ELF-1 (cell line): ENCODE data around the gene HOXD13.

Source experiments
- DNase-seq: peaks from one replicate; pipeline ENCODE4 v3.0.0-alpha.2; 2016; ENCODE audit warnings: low read depth, low spot score

HOXD13 gene

DNA sequence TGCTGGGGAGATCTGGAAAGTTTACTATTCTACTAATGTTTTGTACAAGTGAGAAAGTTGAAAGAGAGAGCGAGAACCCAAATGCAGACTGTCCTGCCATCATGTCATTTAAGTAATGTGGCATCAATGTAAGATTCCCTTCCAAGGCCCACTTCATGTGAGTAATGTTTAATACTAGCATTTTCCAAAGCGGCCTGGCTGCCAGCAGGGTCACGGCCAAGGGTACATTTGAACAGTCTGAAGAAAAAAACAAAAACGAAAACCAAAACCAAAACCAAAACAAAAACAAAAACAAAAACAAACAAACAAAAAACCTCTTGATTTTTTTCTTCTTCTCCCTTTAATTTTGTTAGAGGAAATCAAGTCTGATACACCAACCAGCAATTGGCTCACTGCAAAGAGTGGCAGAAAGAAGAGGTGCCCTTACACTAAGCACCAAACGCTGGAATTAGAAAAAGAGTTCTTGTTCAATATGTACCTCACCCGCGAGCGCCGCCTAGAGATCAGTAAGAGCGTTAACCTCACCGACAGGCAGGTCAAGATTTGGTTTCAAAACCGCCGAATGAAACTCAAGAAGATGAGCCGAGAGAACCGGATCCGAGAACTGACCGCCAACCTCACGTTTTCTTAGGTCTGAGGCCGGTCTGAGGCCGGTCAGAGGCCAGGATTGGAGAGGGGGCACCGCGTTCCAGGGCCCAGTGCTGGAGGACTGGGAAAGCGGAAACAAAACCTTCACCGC, 26.2 kb downstream of the HOXD13 start:
- no peak for DNase-seq

DNA sequence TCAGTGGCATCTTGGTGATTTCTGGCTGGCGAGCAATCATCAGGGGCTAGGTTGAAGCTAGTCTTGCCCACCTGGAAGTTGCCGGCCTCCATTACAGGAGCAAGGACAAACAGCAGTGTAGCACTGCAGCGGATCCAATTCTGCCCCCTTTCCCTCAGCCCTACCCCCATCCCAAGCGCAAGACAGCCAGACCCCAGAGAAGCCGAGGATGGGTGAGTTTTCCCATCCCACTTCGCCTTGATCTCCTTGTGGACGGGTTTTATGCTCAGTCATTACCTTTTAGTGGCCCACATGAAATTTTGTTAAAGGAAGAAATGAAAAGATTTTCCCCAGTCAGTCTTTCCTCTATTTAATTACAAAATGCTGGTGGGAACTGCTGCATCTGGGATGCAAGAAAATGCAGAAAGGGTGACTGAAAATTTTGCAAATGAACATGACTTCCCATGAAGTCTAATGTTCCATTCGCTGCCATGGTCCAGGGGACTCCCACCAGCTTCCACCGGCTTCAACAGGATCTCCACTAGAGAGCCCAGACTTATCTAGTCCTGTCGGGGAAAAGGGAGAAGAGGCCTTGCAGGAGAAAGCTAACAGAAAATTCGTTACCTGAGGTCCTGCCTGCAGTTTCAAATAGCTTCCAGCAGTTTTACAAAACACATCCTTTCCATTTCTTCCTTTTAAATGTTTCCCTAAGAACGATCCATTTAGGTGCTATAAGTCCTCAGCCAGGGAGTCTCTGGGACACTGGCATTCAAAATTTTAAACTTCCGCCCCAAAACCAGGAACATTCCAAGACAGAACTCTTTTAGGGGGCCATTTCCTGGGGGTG, 28.1 kb downstream of the HOXD13 start:
- DNase-seq = no peak

DNA sequence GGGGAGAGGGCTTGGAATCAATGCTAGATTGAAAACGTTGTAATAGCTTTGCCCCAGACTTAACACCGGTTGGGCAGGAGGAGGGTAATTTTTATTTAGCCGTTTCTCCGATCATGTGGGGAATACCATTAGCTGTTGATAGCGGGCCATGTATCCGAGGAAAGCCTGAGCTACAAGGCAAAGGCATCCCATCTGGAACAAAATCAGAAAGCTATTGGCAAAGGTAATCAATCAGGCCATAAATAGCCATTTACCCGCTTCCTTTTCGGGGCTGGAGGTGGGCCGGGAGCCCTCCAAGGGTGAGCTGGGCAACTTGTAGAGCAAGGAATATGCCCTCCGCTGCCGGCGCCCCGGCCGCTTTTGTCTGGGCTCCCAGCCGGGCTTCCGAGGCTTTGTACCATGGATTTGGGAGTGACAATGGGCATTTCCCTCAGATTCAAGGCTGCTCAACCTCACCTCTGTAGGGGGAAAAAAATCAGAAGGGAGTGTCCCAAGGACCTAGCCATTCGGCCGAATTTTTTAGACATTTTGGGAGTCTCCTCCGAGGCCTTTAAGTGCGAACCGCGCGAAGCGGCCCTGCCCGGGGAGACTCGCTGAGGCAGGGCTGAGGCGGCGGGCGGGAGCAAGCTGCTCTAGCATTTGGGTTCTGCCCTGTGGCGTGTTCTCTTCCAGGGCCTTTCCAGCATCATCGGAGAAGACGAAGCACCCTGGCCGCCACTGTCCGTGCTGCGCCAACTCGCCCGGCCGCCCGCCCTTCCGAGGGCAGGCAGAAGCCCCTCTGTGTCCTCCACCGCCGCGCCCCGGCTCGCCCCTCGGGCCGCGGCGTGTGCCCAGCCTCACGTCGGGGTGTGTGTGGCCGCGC, 28.9 kb downstream of the HOXD13 start:
- peak; percentile 42 for DNase-seq

DNA sequence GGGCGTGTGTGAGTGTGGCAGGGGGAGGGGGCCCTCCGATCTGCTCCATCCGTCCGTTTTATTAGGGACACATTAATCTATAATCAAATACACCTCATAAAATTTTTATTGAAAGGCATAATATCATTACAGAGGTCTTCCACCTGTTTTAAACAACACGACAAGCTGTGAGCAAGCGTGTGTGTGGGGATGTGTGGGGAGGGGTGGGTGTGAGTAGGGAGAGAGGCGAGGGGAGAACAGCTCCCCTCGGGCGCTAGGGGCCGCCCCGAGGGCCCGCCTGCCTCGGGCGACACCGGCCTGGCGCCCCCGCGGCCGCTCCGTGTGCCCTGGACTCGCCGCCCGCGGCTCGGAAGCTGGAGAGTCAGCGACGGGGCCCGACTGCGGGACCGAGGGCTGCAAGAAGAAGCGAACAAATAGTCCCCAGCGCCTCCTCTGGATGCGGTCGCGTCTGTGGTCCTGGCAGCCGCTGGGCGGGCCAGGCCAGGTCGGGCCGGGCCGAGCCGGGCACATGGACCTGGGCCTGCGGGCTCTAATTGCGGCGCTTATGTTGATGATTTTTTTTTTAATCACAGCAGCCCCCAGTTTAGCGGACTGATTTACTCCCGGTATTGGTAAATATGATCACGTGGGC, 29.6 kb downstream of the HOXD13 start:
- peak; percentile 61 for DNase-seq

DNA sequence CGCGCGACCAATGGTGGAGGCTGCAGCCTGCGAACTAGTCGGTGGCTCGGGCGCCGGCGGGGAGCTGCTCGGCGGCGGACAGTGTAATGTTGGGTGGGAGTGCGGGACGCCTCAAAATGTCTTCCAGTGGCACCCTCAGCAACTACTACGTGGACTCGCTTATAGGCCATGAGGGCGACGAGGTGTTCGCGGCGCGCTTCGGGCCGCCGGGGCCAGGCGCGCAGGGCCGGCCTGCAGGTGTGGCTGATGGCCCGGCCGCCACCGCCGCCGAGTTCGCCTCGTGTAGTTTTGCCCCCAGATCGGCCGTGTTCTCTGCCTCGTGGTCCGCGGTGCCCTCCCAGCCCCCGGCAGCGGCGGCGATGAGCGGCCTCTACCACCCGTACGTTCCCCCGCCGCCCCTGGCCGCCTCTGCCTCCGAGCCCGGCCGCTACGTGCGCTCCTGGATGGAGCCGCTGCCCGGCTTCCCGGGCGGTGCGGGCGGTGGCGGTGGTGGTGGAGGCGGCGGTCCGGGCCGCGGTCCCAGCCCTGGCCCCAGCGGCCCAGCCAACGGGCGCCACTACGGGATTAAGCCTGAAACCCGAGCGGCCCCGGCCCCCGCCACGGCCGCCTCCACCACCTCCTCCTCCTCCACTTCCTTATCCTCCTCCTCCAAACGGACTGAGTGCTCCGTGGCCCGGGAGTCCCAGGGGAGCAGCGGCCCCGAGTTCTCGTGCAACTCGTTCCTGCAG, 30.3 kb downstream of the HOXD13 start, which contains the start of gene HOXD9:
TSS of gene HOXD9 (plus strand) at position 37 of the 728 bp plus-strand sequence. CDS start at position 87, 50 bp downstream.
- DNase-seq = peak; percentile 72

DNA sequence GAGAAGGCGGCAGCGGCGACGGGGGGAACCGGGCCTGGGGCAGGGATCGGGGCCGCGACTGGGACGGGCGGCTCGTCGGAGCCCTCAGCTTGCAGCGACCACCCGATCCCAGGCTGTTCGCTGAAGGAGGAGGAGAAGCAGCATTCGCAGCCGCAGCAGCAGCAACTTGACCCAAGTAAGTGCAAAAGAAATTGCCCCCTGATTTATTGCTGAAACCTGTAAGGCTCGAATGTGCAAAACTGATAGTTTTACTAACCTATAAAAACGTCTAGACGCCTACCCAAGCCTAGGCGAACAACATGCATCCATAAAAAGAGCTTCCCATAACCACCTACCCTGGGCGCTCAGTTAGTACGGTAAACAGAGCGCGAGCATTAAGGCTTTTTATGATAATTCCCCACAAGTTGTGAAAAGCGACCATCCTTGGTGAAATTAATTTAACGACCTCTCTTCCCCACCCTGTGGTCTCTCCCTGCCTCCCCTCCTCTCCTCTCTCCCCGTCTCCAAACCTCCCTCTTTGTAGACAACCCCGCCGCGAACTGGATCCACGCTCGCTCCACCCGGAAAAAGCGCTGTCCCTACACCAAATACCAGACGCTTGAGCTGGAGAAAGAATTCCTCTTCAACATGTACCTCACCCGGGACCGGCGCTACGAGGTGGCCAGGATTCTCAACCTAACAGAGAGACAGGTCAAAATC, 31.0 kb downstream of the HOXD13 start:
- peak; percentile 13 for DNase-seq

DNA sequence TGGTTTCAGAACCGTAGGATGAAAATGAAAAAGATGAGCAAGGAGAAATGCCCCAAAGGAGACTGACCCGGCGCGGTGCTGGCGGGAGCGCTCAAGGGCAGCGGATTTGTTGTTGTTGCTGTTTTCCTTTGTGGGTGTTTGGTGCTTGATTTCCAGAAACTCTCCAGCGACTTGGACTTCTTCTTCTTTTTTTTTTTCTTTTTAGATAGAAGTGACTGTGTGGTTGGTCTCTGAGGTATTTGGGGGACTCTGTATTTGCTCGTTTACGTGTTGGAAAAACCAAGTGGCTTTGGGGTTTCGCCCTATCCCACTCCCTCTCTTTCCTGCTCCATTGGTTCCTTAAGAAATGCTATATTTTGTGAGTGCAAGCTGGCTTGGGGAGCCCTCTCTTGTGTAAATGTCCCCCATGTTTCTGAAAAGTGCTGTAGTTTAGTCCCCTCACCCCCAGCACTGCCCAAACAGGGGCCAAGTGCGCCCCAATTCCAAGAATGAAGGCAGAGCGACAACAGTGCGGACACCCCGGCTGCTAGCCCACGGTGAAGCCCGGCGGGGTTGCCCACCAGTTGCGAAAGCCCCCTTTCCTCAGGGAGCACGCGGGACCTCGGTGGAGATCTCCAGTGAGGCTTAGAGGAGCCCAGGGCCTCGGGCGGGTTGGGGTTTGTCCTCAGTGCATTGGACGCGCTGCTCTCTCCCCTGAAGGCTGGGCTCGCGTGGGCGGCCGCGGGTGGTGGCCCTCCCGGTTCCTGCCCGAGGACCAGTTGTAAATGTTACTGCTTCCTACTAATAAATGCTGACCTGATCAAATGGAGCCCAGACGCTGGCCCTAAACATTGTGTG, 31.8 kb downstream of the HOXD13 start:
- DNase-seq = peak; percentile 5

DNA sequence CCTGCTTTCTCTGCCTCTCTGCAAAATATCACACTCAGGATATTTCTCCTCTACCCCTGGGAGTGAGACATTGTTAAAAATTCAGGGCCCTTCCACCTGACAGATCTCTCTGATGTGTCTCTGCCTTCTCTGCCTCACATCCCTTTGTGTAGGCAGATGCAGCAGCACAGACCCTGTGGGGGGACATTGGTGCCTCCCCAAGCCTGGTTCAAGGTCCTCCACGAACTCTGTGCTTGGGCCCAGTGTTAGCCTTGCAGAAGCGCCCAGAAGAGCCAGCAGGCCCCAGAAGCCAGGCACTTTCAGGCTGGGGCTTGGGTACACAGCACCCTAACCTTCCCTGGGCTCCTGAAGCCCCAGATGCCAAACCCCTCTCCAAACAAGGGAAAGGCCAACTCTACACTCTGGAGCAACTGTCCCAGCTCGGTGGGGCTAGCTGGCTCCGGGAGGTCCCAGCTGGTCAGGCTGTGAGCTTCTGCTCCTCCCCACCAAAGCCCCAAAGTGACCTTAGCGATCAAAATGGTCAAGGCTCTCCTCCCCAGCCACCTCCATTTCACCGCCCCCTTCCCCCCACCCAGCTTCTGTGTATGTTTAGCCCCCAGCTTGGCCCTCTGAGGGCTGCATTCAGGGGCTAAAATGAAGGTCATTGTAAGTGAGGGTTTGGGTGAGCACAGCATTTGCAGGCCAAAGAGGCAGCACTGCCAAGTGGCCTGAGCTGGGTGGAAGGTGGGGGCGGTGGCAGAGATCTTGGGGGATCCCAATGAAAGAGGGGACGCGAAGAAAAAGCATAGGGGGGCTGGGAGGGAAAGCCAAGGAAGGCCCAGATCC, 32.6 kb downstream of the HOXD13 start:
- DNase-seq = no peak

DNA sequence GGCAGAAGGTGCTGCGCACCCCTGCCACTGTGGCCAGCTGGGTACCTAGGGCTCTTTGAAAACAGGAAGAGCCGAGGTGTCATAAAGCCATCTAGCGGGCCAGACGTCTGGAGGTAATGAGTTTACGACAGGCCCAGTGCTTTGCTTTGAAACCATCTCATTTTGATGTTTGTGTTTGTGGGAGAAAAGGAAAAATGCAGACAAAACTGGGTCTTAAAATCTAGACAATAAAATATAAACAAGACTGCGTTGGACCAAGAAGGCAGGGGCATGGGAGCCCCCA, 33.2 kb downstream of the HOXD13 start:
- peak; percentile 17 for DNase-seq

DNA sequence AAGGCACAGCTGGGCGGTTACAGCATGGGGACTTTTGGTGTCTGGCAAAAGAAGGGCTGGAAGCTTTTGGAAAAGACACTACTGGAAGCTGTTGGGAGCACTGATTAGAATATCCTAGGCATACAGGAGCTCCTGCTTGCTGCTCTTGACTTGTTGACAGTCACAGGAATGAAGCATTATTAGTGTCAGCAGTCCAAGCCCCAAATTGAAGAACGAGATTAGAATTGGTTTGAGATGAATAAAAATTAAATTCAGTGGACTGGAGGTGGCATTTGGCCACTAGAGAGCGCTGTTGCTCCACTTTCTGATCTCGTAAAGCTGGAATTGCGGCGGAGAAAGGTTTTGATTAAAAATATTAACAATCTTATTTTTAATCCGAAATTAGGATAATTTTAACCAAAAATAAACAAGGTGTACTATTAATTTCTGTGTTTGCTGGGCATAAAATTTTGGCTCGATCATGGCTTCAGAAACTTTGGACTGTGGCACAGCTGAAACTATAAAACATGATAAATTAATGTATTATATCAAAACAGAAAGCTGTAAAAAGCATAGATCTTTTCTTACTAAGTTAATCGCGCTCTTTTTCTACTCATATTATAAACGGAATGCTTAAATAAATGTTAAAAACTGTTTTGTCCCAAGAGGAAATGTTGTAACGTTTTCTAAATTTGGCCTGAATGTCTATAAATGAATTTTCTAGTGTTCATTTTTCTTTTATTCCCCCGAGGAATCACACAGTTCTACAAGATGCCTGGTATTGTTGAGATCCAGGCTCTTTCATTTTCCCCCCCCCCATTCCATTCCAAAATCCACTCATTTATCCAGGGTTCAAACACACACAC, 34.6 kb downstream of the HOXD13 start:
- peak; percentile 53 for DNase-seq

DNA sequence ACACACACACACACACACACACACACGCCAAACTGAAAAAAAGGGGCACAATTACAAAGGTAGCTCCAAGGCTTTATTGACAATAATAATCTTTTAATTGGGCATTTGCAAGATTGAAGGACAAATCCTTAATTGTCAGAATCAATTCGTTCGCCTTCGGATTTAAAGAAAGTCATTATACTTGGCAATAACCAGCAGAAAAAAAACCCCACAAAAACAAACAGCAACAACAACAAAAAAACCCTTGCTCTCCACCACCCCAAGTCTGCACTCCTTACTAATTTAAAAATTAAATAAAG, 35.2 kb downstream of the HOXD13 start:
- no peak for DNase-seq

DNA sequence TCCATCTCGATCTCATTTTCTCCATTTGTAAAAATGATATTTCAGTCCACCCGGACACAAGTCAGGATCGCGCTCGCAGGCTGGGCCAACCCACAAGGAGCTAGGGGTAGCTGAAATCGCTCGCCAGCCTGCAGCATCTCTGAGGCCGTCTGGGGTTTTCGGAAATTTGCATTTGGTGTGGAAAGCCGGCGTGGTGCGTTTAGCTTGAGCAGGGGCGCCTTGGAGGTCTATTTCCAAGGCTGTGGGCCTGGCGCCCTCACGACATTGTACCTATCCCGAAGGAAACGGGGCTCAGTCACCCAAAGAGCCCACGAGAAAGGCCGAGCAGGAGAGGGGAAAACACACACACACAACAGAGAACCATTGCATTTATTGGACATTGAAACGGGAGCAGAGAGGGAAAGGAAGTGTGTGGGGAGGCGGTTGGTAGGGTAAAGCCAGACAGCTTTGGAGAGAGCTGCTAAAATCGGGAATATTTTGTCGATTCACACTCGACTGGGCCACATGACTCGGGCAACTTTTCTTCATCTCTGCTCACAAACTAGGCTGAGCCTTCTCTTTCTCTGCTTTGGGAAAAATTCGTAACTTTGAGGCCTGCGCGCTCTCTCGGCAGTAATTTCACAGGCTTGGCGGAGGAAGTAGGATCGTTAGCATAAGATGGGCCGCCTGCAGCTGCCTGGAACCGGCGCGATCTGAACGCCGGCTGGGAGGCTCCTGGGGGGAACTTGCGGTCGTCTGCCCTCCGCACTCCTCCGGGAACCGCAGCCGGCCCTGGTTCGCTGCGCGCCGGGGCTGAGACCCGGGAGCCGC, 35.9 kb downstream of the HOXD13 start:
- DNase-seq = peak; percentile 81

DNA sequence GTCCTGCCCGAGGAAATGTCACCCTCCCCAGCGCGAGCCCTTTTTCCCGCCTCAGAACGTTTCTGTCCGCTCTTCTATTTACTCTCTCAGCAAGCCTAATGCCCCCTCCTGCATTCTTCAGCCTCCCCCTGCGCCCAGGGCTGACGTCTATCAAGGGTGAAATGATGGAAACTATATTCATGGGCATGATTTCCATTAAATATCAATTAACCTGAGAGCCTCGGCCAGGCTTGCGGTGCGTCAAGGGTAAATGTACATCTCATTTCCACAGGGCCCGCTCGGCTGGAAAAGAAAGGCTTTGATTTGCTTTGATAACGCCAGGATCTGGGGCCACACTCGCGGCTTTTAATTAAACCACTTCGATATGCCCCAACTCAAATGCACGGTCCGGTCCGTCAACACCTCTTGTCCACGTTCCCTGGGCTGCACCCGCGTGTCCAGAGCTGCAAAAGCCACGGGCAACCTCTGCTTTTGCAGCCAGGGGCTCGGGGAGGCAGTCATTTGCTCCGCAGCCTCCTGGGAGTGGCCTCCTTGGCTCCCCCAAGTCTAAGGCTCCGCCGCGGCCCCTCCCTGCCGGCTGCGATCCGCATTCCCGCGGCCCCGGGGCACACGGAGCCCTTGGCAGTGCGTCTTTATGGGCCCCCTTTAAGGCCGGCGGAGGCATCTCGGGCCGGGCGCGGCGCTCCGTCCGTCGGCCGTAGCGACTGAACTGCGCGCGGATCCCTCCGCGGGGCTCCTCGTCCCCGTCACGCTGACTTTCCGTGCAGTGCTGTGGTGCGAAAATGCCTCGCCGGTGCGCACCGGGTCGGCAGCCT, 36.7 kb downstream of the HOXD13 start, which contains the start of gene HOXD8:
TSS of gene HOXD8 (plus strand) at position 724 of the 815 bp plus-strand sequence. CDS start 662 bp downstream, outside the sequence.
- peak; percentile 65 for DNase-seq

DNA sequence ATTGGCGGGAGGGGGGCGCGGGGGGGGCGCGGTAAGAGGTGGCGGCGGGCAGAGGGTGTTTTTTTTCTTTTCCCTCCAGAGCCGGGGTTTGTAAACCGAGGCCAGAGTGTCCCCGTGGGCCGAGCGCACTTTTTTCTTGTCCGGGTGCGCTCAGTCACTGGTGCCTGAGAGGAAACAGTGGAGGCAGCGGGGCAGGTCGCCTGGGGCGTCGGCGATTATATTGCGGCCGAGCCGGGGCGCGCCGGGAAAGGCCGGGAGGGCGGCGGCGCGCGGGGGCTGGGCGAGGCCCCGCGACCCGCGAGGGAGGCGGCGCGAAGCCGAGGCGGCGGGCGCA, 37.3 kb downstream of the HOXD13 start:
- DNase-seq = no peak

DNA sequence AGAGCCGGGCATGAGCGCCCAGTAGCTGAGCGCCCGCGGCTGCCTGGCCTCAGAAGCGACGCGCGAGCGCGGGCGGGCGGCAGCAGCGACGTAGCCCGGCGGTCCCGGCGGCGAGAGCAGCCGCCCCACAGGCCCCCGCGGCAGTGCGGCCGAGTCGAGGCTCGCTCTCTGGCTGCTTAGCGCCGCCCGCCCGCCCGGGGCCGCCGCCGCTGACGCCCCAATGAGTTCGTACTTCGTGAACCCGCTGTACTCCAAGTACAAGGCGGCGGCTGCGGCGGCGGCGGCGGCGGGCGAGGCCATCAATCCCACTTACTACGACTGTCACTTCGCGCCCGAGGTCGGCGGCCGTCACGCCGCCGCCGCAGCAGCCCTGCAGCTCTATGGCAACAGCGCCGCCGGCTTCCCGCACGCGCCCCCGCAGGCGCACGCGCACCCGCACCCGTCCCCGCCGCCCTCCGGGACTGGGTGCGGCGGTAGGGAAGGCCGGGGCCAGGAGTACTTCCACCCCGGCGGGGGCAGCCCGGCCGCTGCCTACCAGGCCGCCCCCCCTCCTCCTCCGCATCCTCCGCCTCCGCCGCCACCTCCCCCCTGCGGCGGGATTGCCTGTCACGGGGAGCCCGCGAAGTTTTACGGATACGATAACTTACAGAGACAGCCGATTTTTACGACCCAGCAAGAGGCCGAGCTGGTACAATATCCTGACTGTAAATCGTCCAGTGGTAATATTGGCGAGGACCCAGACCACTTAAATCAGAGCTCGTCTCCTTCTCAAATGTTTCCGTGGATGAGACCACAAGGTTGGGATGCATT, 37.8 kb downstream of the HOXD13 start:
- DNase-seq = no peak
